ENCODE data around the gene HOMER1.
"Not testable (repeated sequence)": the region's sequence is repeated elsewhere in the genome, so short reads cannot be mapped to it uniquely, and the experiment has no call there.

HOMER1 gene

DNA sequence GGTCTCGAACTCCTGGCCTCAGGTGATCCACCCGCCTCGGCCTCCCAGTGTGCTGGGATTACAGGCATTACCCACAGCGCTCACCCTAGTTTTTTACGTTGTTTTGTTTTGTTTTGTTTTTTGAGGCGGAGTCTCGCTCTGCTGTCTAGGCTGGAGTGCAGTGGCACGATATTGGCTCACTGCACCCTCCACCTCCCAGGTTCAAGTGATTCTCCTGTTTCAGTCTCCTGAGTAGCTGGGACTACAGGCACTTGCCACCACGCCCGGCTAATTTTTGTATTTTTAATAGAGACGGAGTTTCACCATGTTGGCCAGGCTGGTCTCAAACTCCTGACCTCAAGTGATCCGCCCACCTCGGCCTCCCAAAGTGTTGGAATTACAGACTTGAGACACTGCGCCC lies 2.4 kb upstream of the HOMER1 start:
- not testable (repeated sequence) for DNase-seq

DNA sequence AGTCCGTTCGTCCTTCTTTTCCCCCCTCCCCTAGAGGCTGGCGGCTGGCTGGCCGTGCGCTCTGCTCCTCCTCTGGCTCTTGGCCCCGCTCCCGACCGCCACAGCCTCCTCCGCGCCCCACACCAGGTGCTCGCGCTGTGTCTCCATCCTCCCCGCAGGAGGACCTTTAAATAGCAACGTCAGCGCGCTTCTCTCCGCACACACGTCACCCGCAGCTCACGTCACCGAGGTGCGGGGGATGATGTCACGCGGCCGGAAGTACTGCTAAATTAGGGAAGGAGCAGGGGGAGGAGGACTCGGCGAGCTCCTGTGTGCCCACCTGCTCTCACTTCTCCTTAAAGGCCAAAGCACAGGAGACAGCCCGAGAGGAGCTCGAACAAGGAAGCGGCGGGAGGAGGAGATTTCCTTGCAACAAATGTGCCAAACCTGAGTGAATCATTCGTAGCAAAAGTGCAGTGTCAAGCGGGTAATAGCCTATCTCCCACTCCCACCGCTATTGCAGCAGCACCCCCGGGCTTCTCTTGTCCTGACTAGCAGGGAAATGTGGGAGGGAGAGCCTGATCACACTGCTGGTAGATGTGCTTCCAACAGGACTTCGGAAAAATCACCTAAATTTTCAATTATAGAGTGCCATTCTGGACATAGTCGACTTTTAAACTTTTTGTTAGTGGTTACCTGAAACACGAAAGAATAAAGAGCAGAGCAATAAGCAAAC lies 614 bp upstream of the HOMER1 start:
- DNase-seq = peak; percentile 91

DNA sequence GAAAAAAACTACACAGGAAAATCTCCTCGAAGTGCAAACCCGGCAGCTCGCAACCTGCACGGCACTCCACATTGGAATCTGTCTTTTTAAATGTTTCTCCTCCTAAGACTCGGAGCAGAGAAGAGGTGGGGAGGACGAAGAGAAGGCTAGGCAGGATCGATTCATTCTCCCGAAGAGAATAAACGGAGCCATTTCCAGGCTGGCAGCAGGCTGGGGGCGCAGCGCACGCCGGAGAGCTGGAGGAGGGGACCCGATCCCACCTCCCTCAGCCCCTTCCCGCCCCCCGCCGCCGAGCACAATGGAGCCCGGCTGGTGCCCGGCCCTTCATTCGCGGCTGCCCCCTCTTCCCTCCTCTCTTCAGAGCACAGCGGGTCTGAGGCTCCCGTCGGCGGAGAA lies 628 bp downstream of the HOMER1 start:
- DNase-seq = peak; percentile 10

- DNase-seq = no peak
Measured at GRCh38 chr5:79512471-79513307, 1.2 kb downstream of the HOMER1 start.

GRCh38 chr5:79512049-79512448 lies 1.9 kb downstream of the HOMER1 start:
- no peak for DNase-seq

- no peak for DNase-seq
Measured at GRCh38 chr5:79510638-79511037, 3.3 kb downstream of the HOMER1 start.

- no peak for DNase-seq
Measured at GRCh38 chr5:79509244-79509885, 4.6 kb downstream of the HOMER1 start.

DNA sequence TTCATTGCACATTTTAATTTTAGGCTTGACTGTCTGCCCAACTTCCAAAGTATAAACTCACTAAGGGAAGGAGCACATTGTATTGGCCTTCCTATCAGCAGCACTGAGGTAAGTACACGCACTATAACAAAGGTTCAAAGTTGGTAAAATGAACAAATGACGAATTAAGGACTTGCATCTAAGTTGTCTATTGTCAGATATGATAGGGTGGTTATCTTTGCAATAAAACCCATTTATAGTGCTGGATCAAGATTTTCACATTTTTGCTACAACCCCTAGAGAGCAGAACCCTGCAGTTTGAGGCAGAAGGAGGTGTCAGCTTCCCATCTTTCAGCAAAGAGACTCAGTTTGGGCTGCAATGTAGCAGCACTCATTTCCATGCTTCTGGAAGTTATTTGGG lies 5.1 kb downstream of the HOMER1 start:
- no peak for DNase-seq

GRCh38 chr5:79508354-79508753 lies 5.6 kb downstream of the HOMER1 start:
- DNase-seq = no peak

DNA sequence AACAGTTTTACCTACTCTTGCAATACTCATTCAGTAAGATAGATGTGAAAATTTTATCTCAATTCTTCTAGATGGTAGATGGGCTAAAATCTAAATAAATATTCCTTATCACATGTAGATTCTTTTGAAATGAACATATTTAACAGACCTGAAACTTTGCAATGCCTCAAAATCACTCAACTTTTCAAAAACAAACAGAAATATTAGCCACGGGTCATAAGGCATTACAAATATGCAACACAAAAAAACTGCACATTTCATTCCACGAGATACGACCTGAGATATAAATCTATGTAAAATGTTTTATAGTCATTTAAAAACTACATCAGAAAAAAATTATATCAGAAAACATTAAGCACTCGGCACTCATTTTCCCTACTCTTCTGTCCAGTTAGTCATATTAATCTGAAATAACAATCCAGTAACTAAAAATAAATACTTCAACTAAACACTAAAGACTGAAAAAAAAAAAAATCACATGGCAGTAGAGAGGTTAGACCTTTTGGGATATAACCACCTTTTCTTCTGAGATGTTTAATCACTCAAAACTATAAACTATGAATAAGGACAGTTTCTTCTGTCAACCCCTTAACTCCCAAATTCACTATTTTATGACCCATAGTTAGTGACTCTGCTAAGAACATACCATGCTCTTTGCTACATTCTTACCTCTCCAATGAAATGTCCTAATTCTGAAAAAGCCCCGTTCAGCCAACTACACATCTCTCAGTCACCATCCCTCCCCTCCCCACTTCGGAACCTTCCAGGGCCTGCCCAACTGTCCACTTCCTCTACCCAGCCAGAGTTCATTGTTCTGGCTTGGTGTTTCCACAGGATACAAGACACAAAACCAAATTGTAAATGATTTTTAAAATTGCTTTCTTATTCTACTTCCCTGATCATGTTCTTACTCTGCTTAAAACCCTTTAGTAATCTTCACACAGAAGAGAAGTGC lies 6.4 kb downstream of the HOMER1 start:
- no peak for DNase-seq

GRCh38 chr5:79505138-79505537 lies 8.8 kb downstream of the HOMER1 start:
- no peak for DNase-seq

GRCh38 chr5:79503794-79504495 lies 10.0 kb downstream of the HOMER1 start:
- no peak for DNase-seq

DNA sequence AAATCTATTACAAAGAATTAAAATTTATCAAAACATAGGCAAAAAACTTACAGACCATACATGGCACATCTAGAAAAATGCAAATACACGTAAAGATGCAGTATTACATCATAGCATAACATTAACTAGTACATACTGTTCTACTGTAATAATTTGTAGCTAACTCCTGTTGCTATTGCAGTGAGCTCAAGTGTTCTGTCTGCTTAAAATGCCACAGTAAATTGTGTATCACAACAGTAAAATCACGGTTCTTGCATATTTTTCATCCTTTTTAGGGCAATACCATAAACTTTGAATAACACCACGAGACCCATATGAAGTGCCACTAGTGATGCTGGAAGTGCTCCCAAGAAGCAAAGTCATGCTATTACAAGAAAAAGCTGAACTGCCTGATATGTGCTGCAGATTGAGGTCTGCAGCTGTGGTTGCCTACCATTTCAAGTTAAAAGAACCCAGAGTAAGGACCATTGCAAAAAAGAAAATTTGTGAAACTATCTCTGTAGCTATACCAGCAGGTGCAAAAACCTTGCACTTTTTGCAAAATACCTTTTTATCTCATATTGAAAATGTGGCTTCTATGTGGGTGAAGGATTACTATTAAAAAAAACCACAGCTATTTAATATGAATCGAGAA lies 14.2 kb downstream of the HOMER1 start:
- DNase-seq = no peak

GRCh38 chr5:79495311-79495710 lies 18.6 kb downstream of the HOMER1 start:
- DNase-seq = no peak

GRCh38 chr5:79493596-79494345 lies 20.2 kb downstream of the HOMER1 start:
- DNase-seq = no peak

DNA sequence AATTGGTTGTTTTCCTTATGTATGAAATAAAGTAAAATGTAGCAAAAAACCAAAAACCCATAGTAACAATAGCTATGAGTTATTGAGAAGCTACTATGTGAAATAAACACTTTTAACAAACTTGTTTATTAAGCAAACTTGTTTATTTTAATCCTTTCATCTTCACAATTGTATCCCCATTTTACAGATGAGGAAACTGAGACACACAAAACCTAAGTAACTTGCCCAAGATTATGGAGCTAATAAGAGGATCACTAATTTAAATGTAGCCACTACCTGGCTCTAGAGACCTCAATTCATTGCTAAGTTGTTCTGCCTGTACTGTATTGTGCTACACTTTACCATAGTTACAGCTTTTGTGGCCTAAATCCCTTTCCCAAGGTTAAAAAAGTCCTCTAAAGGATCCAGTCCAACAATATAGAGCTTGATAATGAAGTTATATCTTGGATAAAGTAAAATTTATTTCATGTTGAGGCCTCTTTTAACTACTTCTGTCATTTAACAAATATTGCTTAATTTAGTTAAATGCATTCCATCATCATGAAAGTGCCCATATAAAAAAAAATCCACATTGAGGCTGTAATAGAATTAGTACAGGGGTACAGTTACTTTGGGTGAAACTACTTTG lies 22.1 kb downstream of the HOMER1 start:
- DNase-seq = no peak

- no peak for DNase-seq
Measured at GRCh38 chr5:79490323-79490936, 23.5 kb downstream of the HOMER1 start.

- DNase-seq = no peak
Measured at GRCh38 chr5:79489773-79490172, 24.2 kb downstream of the HOMER1 start.

GRCh38 chr5:79488775-79489174 lies 25.2 kb downstream of the HOMER1 start:
- no peak for DNase-seq

DNA sequence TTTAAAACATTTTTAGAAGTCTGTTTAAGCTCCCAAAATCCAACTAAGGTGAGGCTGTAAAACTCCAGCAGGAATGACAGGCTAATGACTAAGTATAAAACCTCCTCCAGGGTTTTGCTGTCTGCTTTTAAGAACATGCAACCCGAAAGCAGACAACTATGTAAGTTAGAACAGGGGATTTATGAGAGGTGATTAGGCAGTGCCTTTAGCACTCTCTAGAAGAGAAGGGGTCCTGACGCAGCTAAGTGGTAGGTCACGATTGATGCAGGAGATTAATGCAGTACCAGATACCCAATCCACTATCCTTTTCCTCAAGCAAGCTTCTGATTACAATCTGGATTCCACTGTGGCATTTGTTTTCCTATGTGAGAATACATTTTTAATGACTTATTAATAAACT lies 25.9 kb downstream of the HOMER1 start:
- no peak for DNase-seq

Measured in central memory CD4-positive, alpha-beta T cell (primary cell).